GM18861 (cell line): ENCODE data around the gene TXNDC11.

Source experiments
- ATAC-seq: cut with Tn5 transposase; IDR thresholded peaks from one replicate; pipeline ENCODE4 v1.9.1; 2021; ENCODE audit not compliant: unreplicated experiment

TXNDC11 gene

GRCh38 chr16:11662582-11662981 lies 80.1 kb downstream of the TXNDC11 start:
- no peak for ATAC-seq

GRCh38 chr16:11660565-11660964 lies 82.1 kb downstream of the TXNDC11 start:
- no peak for ATAC-seq

GRCh38 chr16:11658896-11659708 lies 83.6 kb downstream of the TXNDC11 start:
- no peak for ATAC-seq

GRCh38 chr16:11657556-11657955 lies 85.1 kb downstream of the TXNDC11 start:
- no peak for ATAC-seq

GRCh38 chr16:11655655-11656054 lies 87.0 kb downstream of the TXNDC11 start:
- no peak for ATAC-seq

- no peak for ATAC-seq
These were observed 90.9 kb downstream of the TXNDC11 start for GRCh38 chr16:11651796-11652195.

GRCh38 chr16:11650641-11651591 lies 91.7 kb downstream of the TXNDC11 start:
- ATAC-seq, result no peak

GRCh38 chr16:11649276-11649675 lies 93.4 kb downstream of the TXNDC11 start:
- no peak for ATAC-seq

GRCh38 chr16:11642765-11643116 lies 99.9 kb downstream of the TXNDC11 start:
- no peak for ATAC-seq

GRCh38 chr16:11640987-11641817 lies 101.5 kb downstream of the TXNDC11 start:
- ATAC-seq, result no peak

- no peak for ATAC-seq
These were observed 102.4 kb downstream of the TXNDC11 start for GRCh38 chr16:11639925-11640899.

GRCh38 chr16:11639008-11639562 lies 103.6 kb downstream of the TXNDC11 start:
- ATAC-seq, result no peak

GRCh38 chr16:11638140-11638539 lies 104.5 kb downstream of the TXNDC11 start:
- no peak for ATAC-seq

- ATAC-seq, result no peak
These were observed 105.3 kb downstream of the TXNDC11 start for GRCh38 chr16:11637320-11637719.

- ATAC-seq, result no peak
These were observed 106.4 kb downstream of the TXNDC11 start for GRCh38 chr16:11636172-11636721.

- no peak for ATAC-seq
These were observed 106.9 kb downstream of the TXNDC11 start for GRCh38 chr16:11635679-11636171.

GRCh38 chr16:11635113-11635652 lies 107.5 kb downstream of the TXNDC11 start:
- no peak for ATAC-seq

GRCh38 chr16:11634312-11634711 lies 108.3 kb downstream of the TXNDC11 start:
- no peak for ATAC-seq

GRCh38 chr16:11633113-11633512 lies 109.5 kb downstream of the TXNDC11 start:
- ATAC-seq, result no peak
